OCI-LY1 (cell line): ENCODE results near the gene TBX1.

Experiments used
- H2AFZ ChIP-seq: fragments of 200-600 bp; sonication (generic), shearing (Covaris generic); 2 replicates; pipeline ENCODE4 v1.6.0; 2014; ENCODE audit warnings: antibody characterized with exemption, mild to moderate bottlenecking, low read length
- H3F3A ChIP-seq: fragments of 200-600 bp; sonication (generic), shearing (Covaris generic); 2 replicates; pipeline ENCODE4 v1.6.0; 2014; ENCODE audit warnings: mild to moderate bottlenecking, antibody characterized with exemption, low read length, moderate library complexity; ENCODE audit not compliant: insufficient read depth
- H3K27ac ChIP-seq: fragments of 200-600 bp; sonication (generic); 2 replicates; pipeline ENCODE4 v1.5.1; 2014; ENCODE audit warnings: low read length, mixed run types, mild to moderate bottlenecking, low read depth; ENCODE audit not compliant: poor library complexity, severe bottlenecking
- H3K27me3 ChIP-seq: fragments of 200-600 bp; sonication (generic); 2 replicates; pipeline ENCODE4 v1.6.0; 2014; ENCODE audit warnings: antibody characterized with exemption, mild to moderate bottlenecking, low read length, moderate library complexity; ENCODE audit not compliant: insufficient read depth
- H3K36me3 ChIP-seq: fragments of 200-600 bp; sonication (generic); 2 replicates; pipeline ENCODE4 v1.6.1; 2014; ENCODE audit warnings: mild to moderate bottlenecking, antibody characterized with exemption, low read length, moderate library complexity, mixed read lengths; ENCODE audit not compliant: insufficient read depth
- H3K4me1 ChIP-seq: fragments of 200-600 bp; sonication (generic); 2 replicates; pipeline ENCODE4 v1.5.1; 2014; ENCODE audit warnings: mild to moderate bottlenecking, low read length, moderate library complexity; ENCODE audit not compliant: insufficient read depth, severe bottlenecking
- H3K4me2 ChIP-seq: fragments of 200-600 bp; sonication (generic), shearing (Covaris generic); 2 replicates; pipeline ENCODE4 v1.6.1; 2014; ENCODE audit warnings: low read length
- H3K4me3 ChIP-seq: fragments of 200-600 bp; sonication (generic); 2 replicates; pipeline ENCODE4 v1.5.1; 2014; ENCODE audit warnings: low read length, low read depth, mild to moderate bottlenecking, mixed read lengths; ENCODE audit not compliant: poor library complexity, severe bottlenecking
- H3K79me2 ChIP-seq: fragments of 200-600 bp; shearing (Covaris generic); 2 replicates; pipeline ENCODE4 v1.6.1; 2016; ENCODE audit warnings: mixed run types, low read length, mixed read lengths; ENCODE audit not compliant: insufficient read depth
- H3K9ac ChIP-seq: fragments of 200-600 bp; sonication (generic), shearing (Covaris generic); 2 replicates; pipeline ENCODE4 v1.6.1; 2014; ENCODE audit warnings: mild to moderate bottlenecking, low read length, mixed read lengths
- H3K9me2 ChIP-seq: fragments of 200-600 bp; sonication (generic), shearing (Covaris generic); 2 replicates; pipeline ENCODE4 v1.6.1; 2014; ENCODE audit warnings: low read depth, mild to moderate bottlenecking, low read length, mixed read lengths
- H3K9me3 ChIP-seq: fragments of 200-600 bp; shearing (Covaris generic); 2 replicates; pipeline ENCODE4 v1.6.1; 2014; ENCODE audit warnings: low read length, mixed read lengths
- H4K20me1 ChIP-seq: fragments of 200-600 bp; sonication (generic), shearing (Covaris generic); 2 replicates; pipeline ENCODE4 v1.6.0; 2016; ENCODE audit warnings: mild to moderate bottlenecking, low read length; ENCODE audit not compliant: insufficient read depth
- CTCF ChIP-seq: fragments of 200-600 bp; sonication (generic), shearing (Covaris generic); IDR thresholded peaks from 2 replicates; pipeline ENCODE4 v1.5.1; 2017; ENCODE audit warnings: mild to moderate bottlenecking, antibody characterized with exemption, low read length, moderate library complexity, mixed read lengths
- EZH2 ChIP-seq: fragments of 200-600 bp; sonication (generic), shearing (Covaris generic); IDR thresholded peaks from 2 replicates; pipeline ENCODE4 v1.8.0; 2017; ENCODE audit warnings: borderline replicate concordance, mixed run types, mild to moderate bottlenecking, antibody characterized with exemption, low read length, moderate library complexity, mixed read lengths

Gene TBX1

GRCh38 chr22:19739911-19740449 lies 20.6 kb upstream of the TBX1 start:
- TF ChIP-seq EZH2 (no peak), CTCF (no peak)
- Histone ChIP-seq H3K36me3 (no peaks in the 10 kb centered on the region), H4K20me1 (no peaks in the 10 kb centered on the region), H3K27ac (no peak overlapping the region), H3K27me3 (peaks cover 3% of the 10 kb centered on the region; the same call in 1 of the 2 replicates), H3K9me3 (no peaks in the 10 kb centered on the region), H3K79me2 (no peaks in the 10 kb centered on the region), H3K4me3 (no peak overlapping the region), H3K9ac (no peak overlapping the region), H3F3A (no peaks in the 10 kb centered on the region), H3K4me2 (no peak overlapping the region), H2AFZ (no peak overlapping the region), H3K4me1 (no peaks in the 10 kb centered on the region), H3K9me2 (no peaks in the 10 kb centered on the region)

- no peak overlapping the region for H3K9ac ChIP-seq
- no peaks in the 10 kb centered on the region for H3F3A ChIP-seq
- no peak overlapping the region for H3K4me3 ChIP-seq
- no peaks in the 10 kb centered on the region for H3K36me3 ChIP-seq
- H3K27ac ChIP-seq = no peak overlapping the region
- no peaks in the 10 kb centered on the region for H4K20me1 ChIP-seq
- no peaks in the 10 kb centered on the region for H3K9me2 ChIP-seq
- no peaks in the 10 kb centered on the region for H3K4me1 ChIP-seq
- no peaks in the 10 kb centered on the region for H3K9me3 ChIP-seq
- H3K4me2 ChIP-seq = no peak overlapping the region
- H2AFZ ChIP-seq = no peak overlapping the region
- H3K79me2 ChIP-seq = no peaks in the 10 kb centered on the region
- TF ChIP-seq CTCF (no peak), EZH2 (no peak)
- peaks cover 6% of the 10 kb centered on the region; the same call in 1 of the 2 replicates for H3K27me3 ChIP-seq
Observed at GRCh38 chr22:19740586-19740985, 20.0 kb upstream of the TBX1 start.

- Histone ChIP-seq H3K4me2 (no peak overlapping the region), H3K9me2 (no peaks in the 10 kb centered on the region), H3K27me3 (peaks cover 7% of the 10 kb centered on the region; the same call in 1 of the 2 replicates), H4K20me1 (no peaks in the 10 kb centered on the region), H3K27ac (no peak overlapping the region), H3K9me3 (no peaks in the 10 kb centered on the region), H3K79me2 (no peaks in the 10 kb centered on the region), H2AFZ (no peak overlapping the region), H3F3A (no peaks in the 10 kb centered on the region), H3K4me1 (no peaks in the 10 kb centered on the region), H3K9ac (no peak overlapping the region), H3K4me3 (no peak overlapping the region), H3K36me3 (no peaks in the 10 kb centered on the region)
- TF ChIP-seq EZH2 (no peak), CTCF (no peak)
Observed at GRCh38 chr22:19741053-19741452, 19.5 kb upstream of the TBX1 start.
